ENCODE results near the gene RNASE13.

Gene RNASE13

GRCh38 chr14:21034707-21035106, at the start of gene RNASE13:
Gene RNASE13, minus strand, starts transcription at chr14:21034807. Its CDS starts 519 bp downstream, at chr14:21034288.
- no peak for DNase-seq (ENCODE audit: extremely low read depth, low read depth)
- TF ChIP-seq, protein P1, sequence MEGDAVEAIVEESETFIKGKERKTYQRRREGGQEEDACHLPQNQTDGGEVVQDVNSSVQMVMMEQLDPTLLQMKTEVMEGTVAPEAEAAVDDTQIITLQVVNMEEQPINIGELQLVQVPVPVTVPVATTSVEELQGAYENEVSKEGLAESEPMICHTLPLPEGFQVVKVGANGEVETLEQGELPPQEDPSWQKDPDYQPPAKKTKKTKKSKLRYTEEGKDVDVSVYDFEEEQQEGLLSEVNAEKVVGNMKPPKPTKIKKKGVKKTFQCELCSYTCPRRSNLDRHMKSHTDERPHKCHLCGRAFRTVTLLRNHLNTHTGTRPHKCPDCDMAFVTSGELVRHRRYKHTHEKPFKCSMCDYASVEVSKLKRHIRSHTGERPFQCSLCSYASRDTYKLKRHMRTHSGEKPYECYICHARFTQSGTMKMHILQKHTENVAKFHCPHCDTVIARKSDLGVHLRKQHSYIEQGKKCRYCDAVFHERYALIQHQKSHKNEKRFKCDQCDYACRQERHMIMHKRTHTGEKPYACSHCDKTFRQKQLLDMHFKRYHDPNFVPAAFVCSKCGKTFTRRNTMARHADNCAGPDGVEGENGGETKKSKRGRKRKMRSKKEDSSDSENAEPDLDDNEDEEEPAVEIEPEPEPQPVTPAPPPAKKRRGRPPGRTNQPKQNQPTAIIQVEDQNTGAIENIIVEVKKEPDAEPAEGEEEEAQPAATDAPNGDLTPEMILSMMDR (IDR thresholded peaks at IDR 0.05; ENCODE audit: low read depth, low read length): no peak

DNA sequence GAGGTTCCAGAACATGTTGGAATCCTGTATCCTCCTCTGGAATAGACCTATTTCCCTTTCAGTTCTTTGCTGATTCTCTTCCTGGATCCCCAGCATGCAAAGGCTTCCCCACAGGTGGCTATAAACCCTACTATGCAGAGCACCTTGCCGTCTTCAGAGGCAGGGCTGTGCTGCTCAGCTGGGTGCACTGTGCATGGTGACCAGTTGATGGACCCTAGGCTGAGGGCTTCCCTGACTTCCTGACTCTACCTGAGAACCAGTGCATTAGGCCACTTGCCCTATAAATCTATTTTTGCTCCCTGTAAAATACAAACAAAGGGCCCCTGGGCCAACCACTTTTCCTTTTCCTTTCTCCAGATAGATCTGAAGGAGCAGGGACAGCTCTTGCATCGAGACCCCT, 49.8 kb upstream of the RNASE13 start:
- DNase-seq (ENCODE audit: extremely low read depth, low read depth): no peak

GRCh38 chr14:21083565-21084325, 49.1 kb upstream of the RNASE13 start:
- TF ChIP-seq, protein P1 (IDR thresholded peaks at IDR 0.05; ENCODE audit: low read depth, low read length): no peak
- DNase-seq (ENCODE audit: extremely low read depth, low read depth): no peak

More for the DNA sequence above, 49.8 kb upstream of the RNASE13 start:
- TF ChIP-seq, protein P1 (IDR thresholded peaks at IDR 0.05; ENCODE audit: low read depth, low read length): no peak

DNA sequence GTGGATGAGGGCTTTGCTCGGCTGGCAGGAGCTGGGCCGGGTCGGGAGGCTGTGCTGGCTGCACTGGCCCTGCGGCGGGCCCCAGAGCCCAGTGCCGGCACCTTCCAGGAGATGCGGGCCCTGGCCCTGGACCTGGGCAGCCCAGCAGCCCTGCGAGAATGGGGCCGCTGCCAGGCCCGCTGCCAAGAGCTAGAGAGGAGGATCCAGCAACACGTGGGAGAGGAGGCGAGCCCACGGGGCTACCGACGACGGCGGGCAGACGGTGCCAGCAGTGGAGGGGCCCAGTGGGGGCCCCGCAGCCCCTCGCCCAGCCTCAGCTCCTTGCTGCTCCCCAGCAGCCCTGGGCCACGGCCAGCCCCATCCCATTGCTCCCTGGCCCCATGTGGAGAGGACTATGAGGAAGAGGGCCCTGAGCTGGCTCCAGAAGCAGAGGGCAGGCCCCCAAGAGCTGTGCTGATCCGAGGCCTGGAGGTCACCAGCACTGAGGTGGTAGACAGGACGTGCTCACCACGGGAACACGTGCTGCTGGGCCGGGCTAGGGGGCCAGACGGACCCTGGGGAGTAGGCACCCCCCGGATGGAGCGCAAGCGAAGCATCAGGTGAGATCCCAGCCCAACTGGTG, 47.0 kb upstream of the RNASE13 start:
- TF ChIP-seq, protein P1 (IDR thresholded peaks at IDR 0.05; ENCODE audit: low read depth, low read length): no peak
- DNase-seq (ENCODE audit: extremely low read depth, low read depth): no peak

DNA sequence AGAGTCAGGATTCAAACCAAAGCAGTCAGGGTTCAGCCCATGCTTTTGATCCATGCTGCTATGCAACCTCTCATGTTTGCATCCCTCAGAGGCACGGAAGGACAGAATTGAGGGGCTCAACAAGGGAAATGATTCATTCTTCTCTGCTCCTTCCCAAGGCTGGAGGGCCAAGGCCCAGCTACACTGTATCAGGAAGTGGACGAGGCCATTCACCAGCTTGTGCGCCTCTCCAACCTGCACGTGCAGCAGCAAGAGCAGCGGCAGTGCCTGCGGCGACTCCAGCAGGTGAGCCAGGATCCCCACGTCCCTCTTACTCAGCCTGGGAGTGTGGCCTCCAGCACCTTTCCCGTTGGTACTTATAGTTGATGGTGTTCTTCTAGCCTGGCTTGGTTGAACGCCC, 44.1 kb upstream of the RNASE13 start:
- TF ChIP-seq, protein P1 (IDR thresholded peaks at IDR 0.05; ENCODE audit: low read depth, low read length): no peak
- no peak for DNase-seq (ENCODE audit: extremely low read depth, low read depth)

GRCh38 chr14:21078287-21078686, 43.7 kb upstream of the RNASE13 start:
- TF ChIP-seq, protein P1 (IDR thresholded peaks at IDR 0.05; ENCODE audit: low read depth, low read length): no peak
- no peak for DNase-seq (ENCODE audit: extremely low read depth, low read depth)

DNA sequence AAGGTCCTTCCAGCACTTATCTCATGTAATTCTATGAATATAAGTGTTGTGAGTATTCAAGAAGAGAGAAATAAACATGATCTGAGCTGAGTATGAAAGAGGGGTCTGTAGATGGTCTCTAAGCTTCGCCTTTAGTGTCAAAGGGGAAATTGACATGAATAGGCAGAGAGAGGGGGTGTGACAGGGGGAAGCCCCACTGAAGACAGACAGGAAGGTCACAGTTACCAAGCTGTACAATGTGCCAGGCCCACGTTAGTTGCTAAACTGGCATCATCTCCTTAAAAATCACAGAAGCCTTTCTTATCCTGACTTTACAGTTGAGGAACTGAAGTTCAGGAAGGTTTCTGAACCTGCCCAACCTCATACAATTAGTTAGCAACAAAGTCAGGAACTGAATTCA, 43.1 kb upstream of the RNASE13 start:
- TF ChIP-seq, protein P1 (IDR thresholded peaks at IDR 0.05; ENCODE audit: low read depth, low read length): no peak
- DNase-seq (ENCODE audit: extremely low read depth, low read depth): no peak
